Endothelial cell of umbilical vein (primary cell): Measurements from ENCODE around the gene SLC12A5. TPM values are rescaled to one million over a fixed set of nuclear protein-coding genes. Genes with fewer than 3 reads are reported as not detected.

Experiments
- BruUV-seq: library from RNA; stranded (reverse); fragments of 400-500 nt; replicated peaks from 2 replicates; lab custom pipeline; 2021; lab: Mats Ljungman, UMichigan
- CTCF ChIA-PET: fragments of 300-600, 350-600 bp; sonication (Branson Sonifier 250); formaldehyde crosslinking; loops from one replicate; lab custom pipeline; 2021; ENCODE audit warnings: antibody characterized with exemption, inconsistent platforms; lab: Charles Lee
- POLR2A ChIA-PET: fragments of 300-600, 350-600 bp; sonication (Branson Sonifier 250); formaldehyde crosslinking; loops from one replicate; lab custom pipeline; 2021; ENCODE audit warnings: antibody characterized with exemption, inconsistent platforms; lab: Charles Lee
- DNase-seq: peaks from one replicate; pipeline ENCODE4 v3.0.0-alpha.2; 2011; ENCODE audit warnings: low read depth, low spot score
- FAIRE-seq: peaks from 2 replicates; lab custom pipeline; 2011; peaks lifted over from hg19 to GRCh38; lab: Jason Lieb, UNC
- H2AFZ ChIP-seq: 2 replicates; pipeline ENCODE4 v1.6.0; 2012; ENCODE audit warnings: low read depth, low read length, control low read depth, inconsistent platforms
- H3K27ac ChIP-seq: 2 replicates; pipeline ENCODE4 v1.5.1; 2011; ENCODE audit warnings: low read depth, mild to moderate bottlenecking, control low read depth, low read length, moderate library complexity; ENCODE audit not compliant: insufficient read depth
- H3K27me3 ChIP-seq, 2 experiments: 2 replicates each; pipeline versions ENCODE4 v1.6.0 to v1.6.1; 2011; ENCODE audit warnings: low read length in 2 of 2, mixed read lengths in 1 of 2; ENCODE audit not compliant: control insufficient read depth in 2 of 2, insufficient read depth in 2 of 2
- H3K36me3 ChIP-seq, 2 experiments: 2 replicates in 1 of 2; 3 replicates in 1 of 2; pipeline ENCODE4 v1.5.1; 2011; ENCODE audit warnings: low read length in 2 of 2, mild to moderate bottlenecking in 1 of 2, moderate library complexity in 1 of 2; ENCODE audit not compliant: control insufficient read depth in 2 of 2, insufficient read depth in 2 of 2; ENCODE audit errors: extremely low read depth in 1 of 2
- H3K4me1 ChIP-seq: 3 replicates; pipeline ENCODE4 v1.5.1; 2011; ENCODE audit warnings: mild to moderate bottlenecking, low read length; ENCODE audit not compliant: control insufficient read depth, insufficient read depth; ENCODE audit errors: extremely low read depth
- H3K4me2 ChIP-seq: 2 replicates; pipeline ENCODE4 v1.6.1; 2011; ENCODE audit warnings: low read length, control low read depth, mixed read lengths; ENCODE audit not compliant: insufficient read depth
- H3K4me3 ChIP-seq, 3 experiments: fragments of 200-600 bp in 1 of 3; sonication (generic), shearing (Covaris generic) in 1 of 3; replicated peaks in 1 of 3; 2 replicates each; pipeline ENCODE4 v1.5.1; 2011 to 2016; ENCODE audit warnings: control low read depth in 3 of 3, low read length in 3 of 3, mild to moderate bottlenecking in 2 of 3, inconsistent platforms in 1 of 3, low read depth in 1 of 3, moderate library complexity in 1 of 3; ENCODE audit not compliant: insufficient read depth in 1 of 3
- H3K79me2 ChIP-seq: 2 replicates; pipeline ENCODE4 v1.6.0; 2012; ENCODE audit warnings: low read length, inconsistent platforms; ENCODE audit not compliant: control insufficient read depth, insufficient read depth
- H3K9ac ChIP-seq: replicated peaks from 2 replicates; pipeline ENCODE3; 2011; ENCODE audit warnings: low read length, control low read depth; ENCODE audit not compliant: insufficient read depth; ENCODE audit errors: extremely low read depth
- H3K9me1 ChIP-seq: replicated peaks from 3 replicates; pipeline ENCODE4 v1.6.0; 2011; ENCODE audit warnings: mild to moderate bottlenecking, low read length; ENCODE audit not compliant: control insufficient read depth, insufficient read depth; ENCODE audit errors: extremely low read depth
- H3K9me3 ChIP-seq: replicated peaks from 2 replicates; pipeline ENCODE4 v1.5.1; 2012; ENCODE audit warnings: low read length, inconsistent platforms; ENCODE audit not compliant: control insufficient read depth, insufficient read depth
- H4K20me1 ChIP-seq: replicated peaks from 2 replicates; pipeline ENCODE3; 2011; ENCODE audit warnings: mild to moderate bottlenecking, low read length; ENCODE audit not compliant: control insufficient read depth, insufficient read depth; ENCODE audit errors: extremely low read depth
- EZH2 ChIP-seq: IDR thresholded peaks from 2 replicates; pipeline ENCODE4 v1.6.1; 2012; ENCODE audit warnings: borderline replicate concordance, low read depth, mild to moderate bottlenecking, moderate library complexity, low read length, inconsistent platforms; ENCODE audit not compliant: severe bottlenecking
- FOS ChIP-seq: IDR thresholded peaks from 2 replicates; pipeline ENCODE4 v1.6.1; 2011; ENCODE audit warnings: mild to moderate bottlenecking, low read length, moderate library complexity, borderline replicate concordance; ENCODE audit not compliant: insufficient read depth
- GATA2 ChIP-seq: IDR thresholded peaks from 2 replicates; pipeline ENCODE4 v1.7.0; 2011; ENCODE audit warnings: low read depth, mild to moderate bottlenecking, moderate library complexity, mixed read lengths, low read length; ENCODE audit not compliant: insufficient read length, insufficient read depth
- JUN ChIP-seq: IDR thresholded peaks from 2 replicates; pipeline ENCODE4 v1.6.1; 2011; ENCODE audit warnings: borderline replicate concordance, low read depth; ENCODE audit not compliant: insufficient read length, insufficient read depth
- MAX ChIP-seq: IDR thresholded peaks from 2 replicates; pipeline ENCODE4 v1.6.1; 2011; ENCODE audit not compliant: insufficient read depth, insufficient read length
- MYC ChIP-seq: IDR thresholded peaks from one replicate; pipeline ENCODE4 v1.6.1; 2011; ENCODE audit warnings: mild to moderate bottlenecking, low read depth, low read length
- POLR2A ChIP-seq: IDR thresholded peaks from 2 replicates; pipeline ENCODE4 v1.6.1; 2012; ENCODE audit warnings: low read depth, mild to moderate bottlenecking, control low read depth, low read length
- POLR2AphosphoS5 ChIP-seq: IDR thresholded peaks from 2 replicates; pipeline ENCODE4 v1.6.1; 2012; ENCODE audit warnings: low read depth, mild to moderate bottlenecking, control low read depth, low read length, moderate library complexity; ENCODE audit not compliant: insufficient read depth
- dilution Hi-C: fragments of 300-500 bp; cut with MboI; formaldehyde crosslinking; loops from one replicate; pipeline ENCODE4 v1.15.0; 2019; ENCODE audit warnings: low sequenced_read_pairs; ENCODE audit not compliant: extremely low pct_ligation_motif_present
- intact Hi-C: fragments of 100-400 bp; cut with micrococcal nuclease; formaldehyde crosslinking; loops from one replicate; pipeline ENCODE4 v1.10.0; 2022
- polyA plus RNA-seq, 4 experiments: library from polyadenylated mRNA; depleted of rRNA in 3 of 4; stranded (reverse) in 3 of 4; unstranded in 1 of 4; fragments of >200 nt; gene quantifications; 2 replicates each; pipeline versions ENCODE4 v1.2.1 to v1.2.3, GENCODE V29; 2011 to 2012; ENCODE audit warnings: missing spikeins in 1 of 4
- total RNA-seq: library from RNA; stranded (reverse); gene quantifications from 2 replicates; pipeline ENCODE4 v1.2.3, GENCODE V29; 2021
- TF ChIP-seq, protein P1 (sequence below), 2 donors: IDR thresholded peaks; 1 replicate in 1 of 2; 2 replicates in 1 of 2; pipeline ENCODE4 v1.5.1; 2011; ENCODE audit warnings: low read length in 2 of 2, mild to moderate bottlenecking in 2 of 2, moderate library complexity in 2 of 2, control low read depth in 1 of 2, inconsistent platforms in 1 of 2, low read depth in 1 of 2; ENCODE audit not compliant: insufficient read depth in 1 of 2; ENCODE audit errors: extremely low read depth in 1 of 2

SLC12A5 gene
- total and polyA plus RNA-seq, 2 donors (not counting 3 experiments of a cell fraction or from before 2014, with no cell fraction given) = 1.6 to 2.3 TPM

DNA sequence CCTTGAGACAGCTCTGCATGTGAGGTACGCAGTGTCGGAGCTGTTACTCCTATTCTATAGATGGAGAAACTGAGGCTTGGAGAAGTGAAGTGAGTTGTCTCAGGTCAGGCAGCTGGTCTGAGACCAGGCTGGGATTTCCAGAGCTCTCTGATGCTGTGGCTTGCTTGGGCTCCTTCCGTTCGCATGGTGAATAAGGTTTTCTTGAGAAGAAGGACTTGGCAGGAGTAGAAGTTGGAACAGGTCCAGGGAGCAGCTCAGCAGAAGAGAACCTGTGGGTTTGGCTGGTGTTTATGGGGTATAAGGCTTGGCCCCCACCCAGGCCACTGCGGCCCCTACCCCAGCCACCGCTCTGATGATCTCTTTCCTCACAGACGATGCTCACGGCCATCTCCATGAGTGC lies 7.4 kb downstream of the SLC12A5 start:
- Histone ChIP-seq H4K20me1 (no peaks in the 10 kb centered on the region), H3K9ac (no peak overlapping the region), H3K36me3 (no peaks in the 10 kb centered on the region), H3K4me2 (no peak overlapping the region), H3K4me3 (no peak overlapping the region), H3K27me3 (peaks cover 21 to 24% of the 10 kb centered on the region in 2 experiments), H3K9me3 (no peaks in the 10 kb centered on the region), H3K9me1 (no peaks in the 10 kb centered on the region), H3K4me1 (no peaks in the 10 kb centered on the region), H2AFZ (no peak overlapping the region), H3K27ac (no peak overlapping the region), H3K79me2 (no peaks in the 10 kb centered on the region)
- FAIRE-seq (no peak), DNase-seq (no peak)
- no peak for TF ChIP-seq FOS
- no peak for TF ChIP-seq JUN
- TF ChIP-seq POLR2AphosphoS5 = no peak
- TF ChIP-seq GATA2 = no peak
- TF ChIP-seq MYC = no peak
- no peak for TF ChIP-seq EZH2
- no peak for TF ChIP-seq POLR2A
- TF ChIP-seq, protein P1, sequence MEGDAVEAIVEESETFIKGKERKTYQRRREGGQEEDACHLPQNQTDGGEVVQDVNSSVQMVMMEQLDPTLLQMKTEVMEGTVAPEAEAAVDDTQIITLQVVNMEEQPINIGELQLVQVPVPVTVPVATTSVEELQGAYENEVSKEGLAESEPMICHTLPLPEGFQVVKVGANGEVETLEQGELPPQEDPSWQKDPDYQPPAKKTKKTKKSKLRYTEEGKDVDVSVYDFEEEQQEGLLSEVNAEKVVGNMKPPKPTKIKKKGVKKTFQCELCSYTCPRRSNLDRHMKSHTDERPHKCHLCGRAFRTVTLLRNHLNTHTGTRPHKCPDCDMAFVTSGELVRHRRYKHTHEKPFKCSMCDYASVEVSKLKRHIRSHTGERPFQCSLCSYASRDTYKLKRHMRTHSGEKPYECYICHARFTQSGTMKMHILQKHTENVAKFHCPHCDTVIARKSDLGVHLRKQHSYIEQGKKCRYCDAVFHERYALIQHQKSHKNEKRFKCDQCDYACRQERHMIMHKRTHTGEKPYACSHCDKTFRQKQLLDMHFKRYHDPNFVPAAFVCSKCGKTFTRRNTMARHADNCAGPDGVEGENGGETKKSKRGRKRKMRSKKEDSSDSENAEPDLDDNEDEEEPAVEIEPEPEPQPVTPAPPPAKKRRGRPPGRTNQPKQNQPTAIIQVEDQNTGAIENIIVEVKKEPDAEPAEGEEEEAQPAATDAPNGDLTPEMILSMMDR (IDR thresholded peaks at IDR 0.05; ENCODE audit: extremely low read depth in 1 of 2, insufficient read depth in 1 of 2, low read depth in 1 of 2, low read length in 2 of 2) = no peak
- no peak for TF ChIP-seq MAX
- dilution Hi-C loops (no loop called here), intact Hi-C loops (no loop called here)
- no TSS peak for BruUV-seq
- ChIA-PET POLR2A (no interaction called here), CTCF (interaction anchor here (2.0 kb wide), 1 partner anchor 13 kb away, joined by 7 read pairs; no protein-coding TSS in a partner anchor)
